SU-DHL-6 (cell line): ENCODE measurements around the gene VCAN.

Experiments
- H2AFZ ChIP-seq: fragments of 200-600 bp; sonication (generic); 2 replicates; pipeline ENCODE4 v1.6.1; 2014; ENCODE audit warnings: low read depth, mild to moderate bottlenecking, moderate library complexity, mixed read lengths, antibody characterized with exemption, low read length; ENCODE audit not compliant: severe bottlenecking
- H3F3A ChIP-seq: fragments of 200-600 bp; shearing (Covaris generic); 2 replicates; pipeline ENCODE4 v1.6.0; 2016; ENCODE audit warnings: antibody characterized with exemption, mild to moderate bottlenecking; ENCODE audit not compliant: insufficient read depth
- H3K27ac ChIP-seq: fragments of 200-600 bp; sonication (generic); 2 replicates; pipeline ENCODE4 v1.5.1; 2016; ENCODE audit warnings: low read depth, mild to moderate bottlenecking, low read length, moderate library complexity, mixed read lengths
- H3K27me3 ChIP-seq: fragments of 200-600 bp; sonication (generic), shearing (Covaris generic); 2 replicates; pipeline ENCODE4 v1.6.0; 2014; ENCODE audit warnings: mild to moderate bottlenecking, low read length
- H3K36me3 ChIP-seq: fragments of 200-600 bp; sonication (generic); 2 replicates; pipeline ENCODE4 v1.6.1; 2014; ENCODE audit warnings: mild to moderate bottlenecking, low read length, mixed read lengths
- H3K4me2 ChIP-seq: fragments of 300-600, 200-600 bp; shearing (Covaris generic), sonication (generic); 2 replicates; pipeline ENCODE4 v1.6.0; 2014; ENCODE audit warnings: low read length, low read depth, mild to moderate bottlenecking; ENCODE audit not compliant: poor library complexity, severe bottlenecking
- H3K4me3 ChIP-seq: fragments of 200-600 bp; sonication (generic); 2 replicates; pipeline ENCODE4 v1.5.1; 2014; ENCODE audit warnings: antibody characterized with exemption, low read length, mild to moderate bottlenecking, mixed read lengths; ENCODE audit not compliant: insufficient read depth, poor library complexity, severe bottlenecking
- H3K79me2 ChIP-seq: fragments of 200-600 bp; sonication (generic); 2 replicates; pipeline ENCODE4 v1.6.1; 2014; ENCODE audit warnings: mild to moderate bottlenecking, low read length, moderate library complexity; ENCODE audit not compliant: insufficient read depth
- H3K9ac ChIP-seq: fragments of 200-600 bp; sonication (generic); 2 replicates; pipeline ENCODE4 v1.7.0; 2014; ENCODE audit warnings: mild to moderate bottlenecking, low read length
- H3K9me2 ChIP-seq: fragments of 200-600 bp; sonication (generic); replicated peaks from 2 replicates; pipeline ENCODE4 v1.6.1; 2014; ENCODE audit warnings: low read length; ENCODE audit not compliant: insufficient read depth
- H3K9me3 ChIP-seq: fragments of 200-600 bp; sonication (generic); 2 replicates; pipeline ENCODE4 v1.6.1; 2014; ENCODE audit warnings: low read length, mixed read lengths; ENCODE audit not compliant: insufficient read depth
- H4K20me1 ChIP-seq: fragments of 200-600 bp; sonication (generic); 2 replicates; pipeline ENCODE4 v1.6.1; 2014; ENCODE audit warnings: low read depth, mild to moderate bottlenecking, antibody characterized with exemption, low read length, moderate library complexity, mixed read lengths
- CTCF ChIP-seq: fragments of 200-600 bp; sonication (generic); IDR thresholded peaks from one replicate; pipeline ENCODE4 v1.5.1; 2017; ENCODE audit warnings: antibody characterized with exemption, mild to moderate bottlenecking, low read length, moderate library complexity; ENCODE audit not compliant: insufficient read depth, poor library complexity, severe bottlenecking
- EZH2phosphoT487 ChIP-seq: fragments of 200-600 bp; sonication (generic), shearing (Covaris generic); conservative IDR thresholded peaks from 2 replicates; pipeline ENCODE4 v1.6.1; 2018; ENCODE audit warnings: mild to moderate bottlenecking, antibody characterized with exemption, low read length, moderate library complexity, mixed read lengths

Gene VCAN

GRCh38 chr5:83608122-83608521, 136.6 kb downstream of the VCAN start:
- Histone ChIP-seq H3K9me3 (no peaks in the 10 kb centered on the region), H3K9me2 (no peaks in the 10 kb centered on the region), H4K20me1 (no peaks in the 10 kb centered on the region), H3F3A (no peaks in the 10 kb centered on the region), H2AFZ (no peak overlapping the region), H3K4me3 (no peak overlapping the region), H3K4me2 (no peak overlapping the region), H3K36me3 (no peaks in the 10 kb centered on the region), H3K27me3 (no peaks in the 10 kb centered on the region), H3K27ac (no peak overlapping the region), H3K9ac (no peak overlapping the region), H3K79me2 (no peaks in the 10 kb centered on the region)
- TF ChIP-seq EZH2phosphoT487 = no peak
- peak; percentile 28 for TF ChIP-seq CTCF

GRCh38 chr5:83614841-83615240, 143.3 kb downstream of the VCAN start:
- no peaks in the 10 kb centered on the region for H3K36me3 ChIP-seq
- H3K9me3 ChIP-seq = no peaks in the 10 kb centered on the region
- H3K27ac ChIP-seq = no peak overlapping the region
- no peaks in the 10 kb centered on the region for H3K27me3 ChIP-seq
- no peak overlapping the region for H2AFZ ChIP-seq
- no peaks in the 10 kb centered on the region for H3K79me2 ChIP-seq
- H3K9me2 ChIP-seq = no peaks in the 10 kb centered on the region
- H3K4me2 ChIP-seq = no peak overlapping the region
- H3F3A ChIP-seq = no peaks in the 10 kb centered on the region
- no peak overlapping the region for H3K9ac ChIP-seq
- no peak for TF ChIP-seq CTCF
- no peak overlapping the region for H3K4me3 ChIP-seq
- no peaks in the 10 kb centered on the region for H4K20me1 ChIP-seq

GRCh38 chr5:83628360-83628759, 156.8 kb downstream of the VCAN start:
- no peaks in the 10 kb centered on the region for H3F3A ChIP-seq
- H3K79me2 ChIP-seq = no peaks in the 10 kb centered on the region
- no peaks in the 10 kb centered on the region for H3K27me3 ChIP-seq
- no peaks in the 10 kb centered on the region for H3K9me2 ChIP-seq
- H3K27ac ChIP-seq = no peak overlapping the region
- H3K36me3 ChIP-seq = no peaks in the 10 kb centered on the region
- H3K9ac ChIP-seq = no peak overlapping the region
- H3K9me3 ChIP-seq = no peaks in the 10 kb centered on the region
- no peaks in the 10 kb centered on the region for H4K20me1 ChIP-seq
- no peak overlapping the region for H3K4me3 ChIP-seq
- H3K4me2 ChIP-seq = no peak overlapping the region
- TF ChIP-seq CTCF (no peak), EZH2phosphoT487 (no peak)
- no peak overlapping the region for H2AFZ ChIP-seq
